Fibroblast of upper back skin (primary cell): Measurements from ENCODE around the gene RPP25.
A peak's percentile ranks its signal among the peaks of the same experiment; 100 is the strongest.
"Not testable (repeated sequence)": the region's sequence is repeated elsewhere in the genome, so short reads cannot be mapped to it uniquely, and the experiment has no call there.

Experiments
- DNase-seq: peaks from one replicate; pipeline ENCODE4 v3.0.0-alpha.2; 2013

RPP25 gene

DNA sequence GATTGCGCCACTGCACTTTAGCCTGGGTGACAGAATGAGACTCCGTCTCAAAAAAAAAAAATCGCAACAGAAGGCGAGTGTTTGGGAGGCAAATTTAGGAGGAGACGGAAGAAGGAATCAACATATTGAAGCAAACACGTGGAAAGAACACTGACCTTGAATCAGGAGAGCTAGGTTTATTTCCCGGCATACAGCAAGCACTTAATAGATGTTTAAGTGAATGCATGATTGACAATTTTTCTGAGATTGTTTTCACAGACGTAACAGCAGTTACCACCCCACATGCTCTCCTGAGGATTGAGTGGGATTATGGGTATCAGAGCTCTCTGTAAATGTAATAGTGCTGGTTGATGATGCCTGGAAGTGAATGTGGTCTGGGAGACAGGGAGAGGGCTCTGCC is 5.6 kb upstream of the RPP25 start:
- no peak for DNase-seq

DNA sequence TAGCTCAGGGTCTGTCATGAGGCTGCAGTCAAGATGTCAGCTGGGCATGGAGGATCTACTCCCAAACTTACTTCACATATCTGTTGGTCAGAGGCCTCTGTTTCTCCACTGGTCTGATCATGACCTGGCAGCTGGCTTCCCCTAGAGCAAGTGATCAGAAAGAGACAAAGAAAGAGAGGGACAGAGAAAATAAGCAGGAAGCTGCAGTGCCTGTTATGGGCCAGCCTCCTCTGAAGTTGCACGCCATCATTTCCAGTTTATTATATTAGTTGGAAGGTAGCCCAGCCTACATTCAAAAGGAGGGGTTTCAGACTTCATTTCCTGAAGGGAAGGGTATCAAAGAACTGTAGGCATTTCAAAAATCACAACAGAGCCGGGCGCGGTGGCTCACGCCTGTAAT is 5.0 kb upstream of the RPP25 start:
- no peak for DNase-seq

DNA sequence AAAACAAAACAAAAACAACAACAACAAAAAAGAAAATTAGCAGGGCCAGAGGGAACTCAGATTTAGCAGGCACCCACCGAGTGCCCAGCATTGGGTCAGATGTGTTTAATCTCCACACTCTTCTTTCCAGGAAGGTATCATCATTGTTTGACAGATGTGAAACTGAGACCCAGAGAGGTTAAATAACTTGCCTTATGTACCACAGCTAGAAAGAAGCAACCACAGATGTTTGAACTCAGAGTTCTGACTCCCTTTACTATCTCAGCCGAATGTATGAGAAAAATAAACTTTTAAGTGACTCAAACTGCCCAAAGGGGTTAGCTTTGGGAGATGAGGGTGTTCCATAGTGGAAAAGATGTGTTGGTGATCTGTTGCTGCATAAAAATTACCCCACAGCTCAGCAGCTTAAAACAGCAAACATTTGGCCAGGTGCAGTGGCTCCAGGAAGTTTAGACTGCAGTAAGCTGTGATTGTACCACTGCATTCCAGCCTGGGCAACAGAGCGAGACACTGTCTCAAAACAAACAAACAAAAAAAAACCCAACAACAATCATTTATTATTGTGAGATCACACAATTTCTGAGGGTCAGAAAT is 4.5 kb upstream of the RPP25 start:
- no peak for DNase-seq

DNA sequence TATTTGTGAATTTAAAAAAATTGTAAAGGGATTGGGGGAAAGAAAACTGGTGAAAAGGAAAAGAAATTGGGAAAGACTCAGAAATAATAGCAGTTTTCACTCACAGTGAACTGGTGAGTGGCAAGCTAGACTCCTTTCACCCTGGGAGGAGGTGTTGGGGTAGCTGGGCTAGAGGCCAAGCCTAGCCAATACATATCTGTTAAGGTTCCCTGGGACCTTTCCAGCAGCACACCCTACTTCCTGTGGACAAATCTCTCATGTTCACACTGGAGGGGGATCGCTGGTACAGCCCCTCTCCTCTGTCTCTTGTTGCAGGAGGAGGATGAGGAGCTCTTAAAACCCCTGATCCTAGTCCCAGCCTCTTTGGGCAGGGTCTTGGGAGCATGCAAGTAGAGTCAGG is 3.7 kb upstream of the RPP25 start:
- no peak for DNase-seq

DNA sequence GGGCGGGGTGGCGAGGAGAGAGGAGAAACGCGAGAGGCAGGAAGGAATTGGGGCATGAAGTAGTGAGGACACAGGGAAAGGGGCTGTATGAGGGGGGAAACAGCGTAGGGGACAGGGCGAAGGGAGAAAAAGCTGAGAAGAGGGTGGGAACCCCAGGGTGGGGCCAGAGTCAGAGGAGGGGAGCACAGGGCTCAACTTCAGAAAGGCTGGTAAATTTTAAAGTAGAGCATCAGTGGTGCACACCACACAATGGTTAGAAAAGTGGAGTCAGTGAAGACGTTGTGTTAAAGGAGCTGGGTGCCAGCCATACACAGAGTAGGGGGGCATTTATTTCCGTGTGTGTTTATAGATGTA is 3.0 kb upstream of the RPP25 start:
- no peak for DNase-seq

DNA sequence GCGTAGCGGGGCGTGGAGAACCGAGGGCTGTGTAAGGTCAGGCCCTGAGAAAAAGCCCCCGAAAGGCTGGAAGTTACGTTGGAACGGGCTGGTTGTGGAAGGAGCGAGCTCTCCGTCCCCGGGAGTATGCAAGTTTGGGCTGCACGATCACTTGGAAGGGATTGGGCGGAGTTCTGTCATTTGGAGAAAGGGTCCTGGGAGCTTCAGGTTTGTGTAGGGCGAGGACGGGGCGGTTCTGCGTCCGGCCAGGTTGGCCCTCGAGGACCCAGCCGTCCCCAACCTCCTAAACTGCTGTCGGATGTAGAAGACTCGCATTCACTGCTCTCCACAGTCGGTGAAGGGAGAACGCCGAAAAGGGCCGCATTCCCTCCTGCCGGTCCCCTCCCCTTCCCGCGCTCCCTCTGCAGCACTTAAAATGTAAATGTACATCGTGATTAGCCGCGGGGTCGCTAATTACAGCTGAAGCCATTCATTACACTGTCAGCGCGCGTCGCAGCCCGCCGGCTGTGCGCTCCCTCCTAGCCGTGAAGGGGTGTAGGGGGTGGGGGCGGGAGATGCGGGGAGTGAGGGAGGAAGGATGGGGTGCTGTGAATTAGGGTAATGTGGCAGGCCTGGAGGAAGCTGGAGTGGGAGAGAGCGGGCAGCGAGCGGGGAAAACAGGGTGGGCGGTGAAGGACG is 2.5 kb upstream of the RPP25 start:
- no peak for DNase-seq

DNA sequence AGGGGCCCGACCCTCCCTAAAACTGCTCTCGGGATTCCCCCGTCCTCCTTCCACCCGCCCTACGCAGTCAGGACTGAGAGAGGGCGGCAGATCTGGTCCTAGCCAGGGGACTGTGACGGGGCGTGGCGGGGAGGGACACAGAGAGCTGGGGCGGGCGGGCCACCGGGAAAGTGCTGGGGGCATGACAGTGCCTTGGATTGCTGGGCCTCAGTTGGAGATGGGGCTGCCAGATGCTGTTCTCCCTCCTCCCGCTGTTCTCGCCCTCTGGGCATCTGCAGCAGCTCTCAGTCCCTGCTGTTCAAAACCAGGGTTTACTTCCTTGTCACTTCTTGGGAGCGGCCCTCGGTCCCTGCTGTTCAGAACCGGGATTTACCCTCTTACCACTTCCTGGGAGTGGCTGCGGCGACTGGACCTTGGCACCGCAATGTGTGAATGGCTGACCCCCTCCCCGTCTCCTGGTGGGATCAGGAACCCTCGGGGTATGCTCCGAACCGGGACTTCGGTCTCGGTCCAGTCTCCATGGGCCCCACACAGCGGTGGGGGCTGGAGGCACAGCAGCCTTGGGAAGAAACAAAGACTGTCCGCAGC is 1.8 kb upstream of the RPP25 start:
- peak; percentile 9 for DNase-seq

DNA sequence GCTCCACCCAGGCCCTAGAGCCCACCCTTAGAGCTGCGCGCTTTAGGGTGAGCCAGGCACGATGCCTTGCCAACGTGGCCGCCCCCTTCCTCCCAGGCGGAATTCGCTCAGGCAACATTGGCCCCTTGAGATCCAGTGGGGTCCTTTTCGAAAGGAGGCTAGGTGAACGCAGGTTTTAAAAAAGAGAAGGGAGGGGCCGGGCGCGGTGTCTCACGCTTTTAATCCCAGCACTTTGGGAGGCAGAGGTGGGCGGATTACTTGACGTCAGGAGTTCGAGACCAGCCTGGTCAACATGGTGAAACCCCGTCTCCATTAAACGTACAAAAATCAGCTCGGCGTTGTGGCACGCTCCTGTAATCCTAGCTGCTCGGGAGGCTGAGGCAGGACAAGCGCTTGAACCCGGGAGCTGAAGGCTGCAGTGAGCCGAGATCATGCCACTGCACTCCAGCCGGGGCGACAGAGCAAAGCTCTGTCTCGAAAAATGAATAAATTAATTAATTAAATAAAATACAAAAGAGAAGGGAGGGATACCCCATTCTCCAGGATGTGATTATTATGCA is 984 bp upstream of the RPP25 start:
- peak; percentile 11 for DNase-seq

DNA sequence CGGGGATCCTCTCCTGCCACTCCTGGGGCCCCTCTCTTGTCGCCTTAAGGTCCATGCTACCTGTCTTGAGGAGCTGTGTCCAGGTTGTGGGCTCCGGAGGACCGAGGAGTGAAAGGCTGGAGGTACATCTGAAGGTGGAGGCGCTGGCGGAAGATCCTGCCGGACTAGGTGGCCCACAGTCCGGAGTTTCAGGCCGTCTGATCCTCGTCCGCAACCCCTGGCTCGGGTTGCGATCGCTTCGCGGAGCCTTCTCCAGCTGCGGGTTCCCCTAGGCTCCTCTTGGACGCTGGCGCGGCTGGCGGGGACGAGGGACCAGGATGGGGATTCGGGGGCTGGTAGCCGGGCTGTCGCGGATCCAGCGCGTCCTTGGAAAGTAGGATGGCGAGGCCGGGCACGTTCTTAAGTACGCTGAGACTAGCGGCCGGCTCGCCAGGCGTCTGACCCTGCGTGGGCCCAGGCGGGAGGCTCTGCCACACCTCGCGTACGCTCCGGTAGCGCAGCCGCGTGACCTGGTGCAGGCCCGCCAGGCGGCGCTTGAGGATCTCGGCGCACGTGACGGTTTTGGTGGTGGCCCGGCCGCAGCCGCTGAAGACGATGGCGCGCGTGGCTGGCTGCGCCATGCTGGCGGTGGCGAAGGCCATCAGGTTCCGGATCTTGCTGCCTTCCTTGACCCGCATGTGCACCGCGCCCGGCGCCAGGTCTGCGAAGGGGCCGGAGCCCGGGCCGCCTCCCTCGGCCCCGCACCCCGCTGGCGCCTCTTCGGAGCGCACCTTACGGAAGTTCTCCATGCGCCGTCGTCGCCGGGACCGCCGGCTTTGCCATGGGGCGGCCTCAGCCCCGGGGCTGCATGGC is 550 bp downstream of the RPP25 start:
- DNase-seq = peak; percentile 52

DNA sequence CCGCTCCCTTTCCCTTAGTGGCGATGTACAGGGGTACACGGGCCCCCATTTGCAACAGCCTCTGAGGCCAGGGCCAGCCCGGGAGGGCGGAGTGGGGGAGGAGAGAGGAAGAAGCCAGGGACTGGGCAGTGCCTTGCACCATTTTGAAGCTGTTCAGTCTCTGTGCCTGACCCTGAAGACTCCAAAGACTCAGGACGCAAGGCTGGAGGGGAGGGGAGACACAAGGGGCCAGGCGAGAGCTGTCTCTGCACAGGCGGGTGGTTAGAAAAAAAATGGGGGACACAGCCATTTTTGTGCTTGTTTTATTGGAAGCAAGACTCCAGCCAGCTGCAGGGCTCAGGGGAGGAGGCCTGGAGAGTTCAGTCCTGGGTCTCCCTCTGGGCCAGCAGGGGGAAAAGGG is 1.6 kb downstream of the RPP25 start:
- no peak for DNase-seq

DNA sequence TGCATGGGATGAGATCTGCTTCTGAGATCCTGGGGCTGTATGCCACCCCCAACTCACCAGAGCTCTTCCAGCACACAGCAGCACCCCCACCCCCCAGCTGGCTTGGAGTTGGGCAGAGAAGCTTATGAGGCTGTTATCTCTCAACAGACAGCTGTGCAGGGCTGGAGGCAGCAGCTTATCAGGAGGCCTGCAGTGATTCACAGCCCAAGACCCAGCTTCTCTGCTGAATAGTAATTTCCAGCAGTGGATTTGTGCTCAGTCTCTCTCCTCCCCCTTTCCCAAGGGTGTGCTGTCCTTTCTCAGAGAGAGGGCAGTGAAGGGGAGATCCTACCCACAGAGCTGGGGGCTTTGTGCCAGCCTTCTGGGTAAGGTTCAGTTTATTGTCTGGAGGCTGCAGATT is 2.1 kb downstream of the RPP25 start:
- peak; percentile 47 for DNase-seq

DNA sequence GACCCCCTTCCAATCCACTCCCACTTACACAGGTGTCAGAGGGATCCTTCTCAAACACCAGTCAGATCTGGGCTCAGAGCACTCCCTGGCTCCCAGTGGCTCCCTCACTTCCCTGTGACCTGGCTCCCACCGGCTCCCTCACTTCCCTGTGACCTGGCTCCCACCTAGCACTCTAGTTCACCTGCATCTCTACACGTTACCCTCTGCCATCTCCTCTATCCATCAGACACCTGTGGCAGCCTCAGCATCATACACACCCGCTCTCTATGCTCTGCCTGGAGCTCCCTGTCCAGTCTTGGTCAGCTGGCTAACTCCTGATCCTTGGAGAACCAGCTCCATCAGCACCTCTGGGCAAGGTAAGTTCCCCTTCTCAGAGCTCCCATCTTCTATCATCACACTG is 5.6 kb downstream of the RPP25 start:
- no peak for DNase-seq

DNA sequence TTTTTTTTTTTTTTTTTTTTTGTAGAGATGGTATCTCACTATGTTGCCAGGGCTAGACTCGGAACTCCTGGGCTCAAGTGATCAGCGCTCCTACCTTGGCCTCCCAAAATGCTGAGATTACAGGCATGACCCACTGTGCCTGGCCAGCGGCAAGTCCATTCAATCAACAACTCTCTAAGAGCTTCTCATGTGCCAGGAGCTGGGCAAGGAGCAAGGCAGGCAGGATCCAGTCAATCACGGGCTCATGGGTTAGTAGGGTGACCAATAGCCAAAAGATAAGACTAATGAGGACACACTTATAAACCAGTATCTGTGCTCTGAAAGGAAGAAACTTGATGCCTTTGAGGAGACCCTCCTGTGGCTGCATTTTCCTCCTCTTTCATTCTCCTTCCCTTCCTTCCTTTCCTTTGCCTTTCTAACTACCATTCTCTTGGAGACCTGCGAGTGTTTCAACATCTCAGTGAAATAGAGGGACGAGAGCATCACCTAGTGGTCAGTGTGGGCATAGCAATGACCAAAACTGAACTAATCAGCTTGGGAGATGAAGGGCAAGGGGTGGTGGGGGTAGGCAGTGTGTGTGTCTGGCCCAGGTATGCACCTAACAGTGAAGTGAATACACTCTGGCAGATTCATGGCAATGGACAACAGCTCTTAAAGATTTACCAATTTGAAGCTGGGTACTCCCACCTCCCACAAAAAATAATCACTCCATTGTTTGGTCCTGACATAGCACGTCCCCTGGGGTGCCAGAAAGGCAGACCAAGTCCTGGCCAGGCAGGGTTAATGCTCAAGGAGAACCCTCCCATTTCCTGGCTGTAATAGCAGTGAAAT is 6.3 kb downstream of the RPP25 start:
- peak; percentile 72 for DNase-seq

DNA sequence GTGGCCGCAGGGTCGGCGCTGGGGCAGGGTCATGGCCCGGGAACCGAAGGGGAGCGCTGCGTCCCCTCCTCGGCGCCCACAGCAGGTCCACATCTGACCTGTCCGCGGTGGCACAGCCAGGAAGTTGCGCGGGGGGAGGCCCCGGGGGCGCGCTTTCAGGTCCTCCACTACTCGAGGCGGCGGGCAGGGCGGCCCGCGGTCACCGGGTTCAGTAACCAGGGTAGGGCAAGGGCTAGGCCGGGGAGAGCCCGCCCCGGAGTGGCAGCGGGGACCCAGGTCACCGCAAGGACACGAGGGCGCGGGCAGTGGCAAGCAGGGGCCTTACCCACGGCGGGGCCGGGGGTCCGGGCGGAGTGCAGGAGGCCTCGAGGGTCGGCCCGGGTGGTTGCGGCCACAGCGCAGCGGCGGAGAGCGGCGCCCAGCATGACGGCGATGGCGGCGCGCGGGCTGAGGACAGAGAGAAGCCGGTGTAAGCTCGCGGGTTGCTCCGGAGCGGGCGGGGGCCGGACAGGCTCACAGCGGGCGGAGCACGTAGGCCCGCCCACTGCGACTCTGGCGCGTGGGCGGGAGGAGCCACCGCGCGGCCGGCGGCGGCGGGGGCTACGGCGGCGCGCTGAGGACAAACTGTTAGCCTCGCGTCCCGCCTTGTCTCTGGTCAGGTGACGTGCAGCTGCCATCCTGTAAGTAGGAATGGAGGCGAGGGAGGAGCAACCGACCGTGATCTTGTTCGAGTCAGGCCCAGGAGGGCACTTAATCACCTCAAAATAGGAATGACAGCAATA is 18.8 kb downstream of the RPP25 start, which contains the start of gene COX5A:
Gene COX5A, minus strand, starts transcription at position 484 of the 782 bp plus-strand sequence. Its CDS starts 59 bp downstream, at position 425.
- DNase-seq = peak; percentile 96

DNA sequence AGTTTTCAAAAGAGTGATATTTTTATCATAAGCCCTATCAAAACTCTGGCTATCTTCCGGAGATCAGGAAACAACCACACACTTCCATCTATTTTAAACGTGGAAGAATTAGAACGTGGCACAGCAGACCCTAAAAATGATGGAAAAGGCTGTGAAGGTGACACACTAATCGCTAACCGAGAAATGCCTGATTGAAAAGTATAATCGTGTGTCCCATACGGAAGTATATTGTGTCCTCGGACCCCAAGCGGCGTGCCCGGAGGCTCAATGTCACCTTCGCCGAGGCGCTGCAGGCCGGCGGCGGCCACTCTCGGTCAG is 19.3 kb downstream of the RPP25 start:
- no peak for DNase-seq

DNA sequence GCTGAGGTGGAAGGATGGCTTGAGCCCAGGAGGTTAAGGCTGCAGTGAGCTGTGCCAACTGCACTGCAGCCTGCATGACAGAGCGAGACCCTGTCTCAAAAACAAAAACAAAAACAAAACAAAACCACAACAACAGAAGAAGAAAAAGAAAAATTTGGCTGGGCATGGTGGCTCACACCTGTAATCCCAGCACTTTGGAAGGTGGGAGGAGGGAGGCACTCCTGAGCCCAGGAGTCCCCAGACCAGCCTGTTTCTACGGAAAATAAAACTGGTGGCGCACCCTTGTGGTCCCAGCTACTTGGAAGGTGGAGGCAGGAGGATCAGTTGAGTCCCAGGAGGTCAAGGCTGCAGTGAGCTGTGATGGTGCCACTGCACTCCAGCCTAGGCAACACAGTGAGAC is 21.4 kb downstream of the RPP25 start:
- DNase-seq = not testable (repeated sequence)

DNA sequence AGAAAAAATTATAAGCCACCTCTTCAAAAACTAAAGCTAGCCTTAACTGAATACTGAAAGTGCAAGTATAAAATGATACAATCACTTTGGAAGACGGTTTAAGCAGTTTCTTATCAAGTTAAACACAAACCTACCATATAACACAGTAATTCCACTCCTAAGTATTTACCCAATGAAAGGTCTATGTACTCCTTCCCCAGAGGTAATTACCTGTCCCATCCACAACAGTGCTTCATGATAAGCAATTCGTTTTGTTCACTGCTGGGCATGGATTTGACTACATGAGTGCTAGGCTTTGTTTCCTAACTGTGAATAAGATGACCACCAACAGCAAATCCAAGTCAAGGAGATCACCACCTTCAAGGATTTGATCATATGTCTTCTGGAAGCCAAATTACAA is 23.0 kb downstream of the RPP25 start:
- no peak for DNase-seq

DNA sequence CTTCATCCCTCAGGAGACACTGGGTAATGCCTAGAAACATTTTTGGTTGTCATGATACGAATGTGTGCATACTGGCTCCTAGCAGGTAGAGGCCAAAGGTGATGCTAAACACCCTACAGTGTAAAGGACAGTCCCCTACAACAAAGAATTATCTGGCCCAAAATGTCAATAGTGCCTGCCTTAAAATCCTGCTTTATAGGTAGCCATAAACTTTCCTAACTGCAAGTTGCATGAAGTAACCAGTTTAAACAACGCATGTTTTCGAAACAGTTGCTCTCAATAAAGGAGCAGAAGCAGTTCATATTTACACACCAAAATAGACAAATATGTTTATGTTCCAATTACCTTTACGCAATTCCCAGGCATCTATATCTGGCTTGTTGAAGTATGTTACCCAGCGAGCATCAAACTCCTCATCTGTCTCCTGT is 27.8 kb downstream of the RPP25 start:
- DNase-seq = no peak

DNA sequence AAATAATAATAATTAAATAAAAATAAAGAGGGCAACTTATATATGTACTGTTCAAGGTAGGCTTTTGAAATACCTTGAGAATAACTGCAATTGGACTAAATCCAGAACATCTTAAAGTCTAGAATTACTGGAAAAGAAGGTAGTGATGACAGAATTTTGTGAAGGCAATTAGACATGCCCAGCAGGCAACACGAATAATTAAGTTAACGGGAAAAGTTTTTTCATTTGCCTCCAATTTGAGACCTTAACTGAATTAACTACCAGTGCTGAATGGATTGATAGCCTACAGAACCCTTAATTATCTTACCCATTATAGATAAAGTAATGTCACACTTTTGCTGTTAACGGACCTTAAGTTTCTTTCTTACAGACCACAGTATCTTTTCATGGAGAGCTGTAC is 32.0 kb downstream of the RPP25 start:
- no peak for DNase-seq

DNA sequence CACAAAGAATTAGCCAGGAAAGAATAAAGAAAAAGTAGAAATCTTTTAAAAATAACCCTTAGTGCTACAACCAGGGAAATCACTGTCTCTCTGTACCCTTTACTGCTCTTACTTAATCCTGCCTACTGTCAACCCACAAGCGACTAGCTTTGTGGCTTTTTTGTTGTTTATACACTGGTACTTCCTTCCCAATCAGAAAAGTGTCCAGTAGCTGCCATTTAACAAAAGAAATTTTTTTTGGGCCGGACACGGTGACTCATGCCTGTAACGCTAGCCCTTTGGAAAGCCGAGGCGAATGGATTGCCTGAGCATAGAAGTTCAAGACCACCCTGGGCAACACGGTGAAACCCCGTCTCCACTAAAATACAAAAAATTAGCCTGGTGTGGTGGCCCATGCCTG is 36.1 kb downstream of the RPP25 start:
- no peak for DNase-seq

DNA sequence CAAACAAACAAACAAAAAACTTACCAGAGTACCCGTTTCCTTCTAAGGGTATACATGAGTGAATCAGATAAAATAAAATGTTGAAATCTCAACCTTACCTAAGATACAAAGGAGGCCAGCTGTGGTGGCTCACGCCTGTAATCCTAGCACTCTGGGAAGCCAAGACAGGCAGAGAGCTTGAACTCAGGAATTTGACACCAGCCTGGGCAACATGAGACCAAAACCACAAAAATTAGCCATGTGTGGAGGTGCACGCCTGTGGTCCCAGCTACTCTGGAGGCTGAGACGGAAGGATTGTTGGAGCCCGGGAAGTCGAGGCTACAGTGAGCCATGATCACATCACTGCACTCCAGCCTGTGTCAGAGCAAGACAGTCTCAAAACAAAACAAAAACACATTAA is 38.9 kb downstream of the RPP25 start:
- DNase-seq = no peak

DNA sequence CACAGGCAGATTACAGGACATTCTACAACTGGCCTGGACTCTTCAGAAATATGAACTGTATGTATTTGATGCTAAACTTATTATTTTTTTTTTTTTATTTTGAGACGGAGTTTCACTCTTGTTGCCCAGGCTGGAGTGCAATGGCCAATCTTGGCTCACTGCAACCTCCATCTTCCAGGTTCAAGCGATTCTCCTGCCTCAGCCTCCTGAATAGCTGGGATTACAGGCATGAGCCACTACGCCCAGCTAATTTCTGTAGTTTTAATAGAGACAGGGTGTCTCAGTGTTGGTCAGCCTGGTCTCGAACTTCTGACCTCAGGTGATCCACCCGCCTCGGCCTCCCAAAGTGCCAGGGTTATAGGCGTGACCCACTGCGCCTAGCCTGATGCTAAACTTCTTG is 42.8 kb downstream of the RPP25 start:
- DNase-seq = not testable (repeated sequence)
